DND-41 (cell line): ENCODE data around the gene RGS1.

ENCODE experiments used
- CTCF ChIP-seq: IDR thresholded peaks from 2 replicates; pipeline ENCODE4 v1.5.1; 2012; ENCODE audit warnings: borderline replicate concordance, low read length, moderate library complexity, mild to moderate bottlenecking; ENCODE audit not compliant: poor library complexity, severe bottlenecking; ENCODE audit errors: extremely low read depth
- EZH2 ChIP-seq: IDR thresholded peaks from 3 replicates; pipeline ENCODE4 v1.6.1; 2012; ENCODE audit warnings: borderline replicate concordance, low read depth, mild to moderate bottlenecking, moderate library complexity, low read length, inconsistent platforms; ENCODE audit not compliant: severe bottlenecking

- TF ChIP-seq CTCF = no peak
- no peak for TF ChIP-seq EZH2
Measured at GRCh38 chr1:192534666-192535065, 40.9 kb upstream of the RGS1 start.
